Fibroblast of skin of left biceps (primary cell): Measurements from ENCODE around the gene OTOP3.
"Not testable (repeated sequence)": the region's sequence is repeated elsewhere in the genome, so short reads cannot be mapped to it uniquely, and the experiment has no call there.

Experiments used
- DNase-seq, 2 experiments: peaks; one replicate each; pipeline ENCODE4 v3.0.0-alpha.2; 2013; ENCODE audit warnings: low read depth in 2 of 2

Gene OTOP3

DNA sequence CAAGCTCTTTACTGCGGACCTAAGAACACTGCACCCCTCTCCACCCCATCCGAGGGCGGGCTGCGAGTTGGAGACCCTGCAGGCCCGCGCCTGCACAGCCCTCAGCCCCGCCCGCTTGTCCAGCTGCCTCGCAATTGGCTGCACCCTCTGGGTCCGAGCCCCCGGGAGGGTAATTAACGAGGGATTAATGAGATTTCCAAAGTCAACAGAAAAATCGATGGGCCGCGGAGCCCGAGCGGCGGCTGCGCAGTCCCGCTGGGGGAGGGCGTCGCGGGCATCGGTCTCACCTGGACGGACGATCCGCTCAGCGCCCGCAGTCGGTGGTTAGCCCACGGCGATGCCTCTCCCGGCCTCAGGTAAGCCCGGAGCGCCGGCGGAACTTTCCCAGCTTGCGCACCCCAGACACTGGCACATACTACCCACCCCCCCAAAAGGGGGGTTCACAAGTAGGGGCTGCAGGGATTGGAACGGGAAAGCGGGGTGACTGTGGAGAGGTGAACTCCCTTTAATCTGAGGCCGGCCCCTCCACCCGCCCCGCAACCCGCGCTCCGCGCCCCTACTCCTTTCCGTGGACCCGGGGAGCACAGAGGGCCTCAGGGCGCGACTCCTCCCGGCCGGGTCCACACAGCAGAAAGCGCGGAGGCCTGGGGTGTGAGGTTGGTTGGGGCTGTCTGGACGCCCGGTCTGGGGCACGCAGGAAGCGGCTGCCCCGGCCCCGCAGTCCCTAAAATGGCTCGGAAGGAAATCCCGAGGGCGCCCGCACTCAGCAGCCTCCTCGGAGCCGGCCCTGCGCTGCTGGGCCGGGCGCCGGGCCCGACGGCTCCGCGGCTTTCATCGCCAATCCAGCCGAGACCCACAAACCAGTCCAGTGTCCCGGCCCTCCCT, at the start of gene OTOP3:
TSS of gene OTOP3 (plus strand) at position 314 of the 885 bp plus-strand sequence. CDS start at position 338, 24 bp downstream.
- no peak for DNase-seq

- no peak for DNase-seq
Measured at GRCh38 chr17:74888469-74888868, 47.2 kb upstream of the OTOP3 start.

GRCh38 chr17:74890554-74890953, 45.1 kb upstream of the OTOP3 start:
- no peak for DNase-seq

GRCh38 chr17:74892013-74892841, 43.5 kb upstream of the OTOP3 start:
- no peak for DNase-seq

GRCh38 chr17:74892974-74893911, 42.5 kb upstream of the OTOP3 start, which contains the start of gene FADS6:
Gene FADS6, minus strand, starts transcription at chr17:74893633. Its CDS starts 38 bp downstream, at chr17:74893595.
- DNase-seq = no peak

GRCh38 chr17:74893936-74894671, 41.6 kb upstream of the OTOP3 start:
- DNase-seq = no peak

DNA sequence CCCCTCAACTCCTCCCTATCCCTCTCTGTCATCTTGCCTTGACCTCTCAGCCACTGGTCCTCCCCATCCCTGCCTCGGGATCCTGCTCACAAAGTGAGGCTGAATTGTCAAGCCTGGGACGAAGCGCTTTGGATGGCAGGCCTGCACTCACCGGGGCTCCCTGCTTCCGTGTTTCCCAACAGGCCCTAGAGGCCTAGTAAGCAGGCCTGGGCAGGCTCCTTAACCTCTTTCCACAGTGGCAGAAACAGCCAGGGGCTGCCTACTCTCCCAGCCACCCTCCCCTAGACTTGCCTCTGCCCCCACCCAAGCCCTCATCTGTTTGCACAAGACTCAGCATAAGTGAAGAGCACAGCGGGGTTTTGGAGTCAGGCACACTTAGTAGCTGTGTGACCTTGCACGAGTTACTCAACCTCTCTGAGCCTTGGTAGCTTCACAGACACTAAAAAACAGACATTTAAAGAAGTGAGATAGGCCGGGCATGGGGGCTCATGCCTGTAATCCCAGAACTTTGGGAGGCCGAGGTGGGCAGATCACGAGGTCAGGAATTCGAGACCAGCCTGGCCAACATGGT, 37.2 kb upstream of the OTOP3 start:
- DNase-seq = no peak

- DNase-seq = no peak
Measured at GRCh38 chr17:74900208-74900607, 35.5 kb upstream of the OTOP3 start.

- no peak for DNase-seq
Measured at GRCh38 chr17:74901353-74902135, 34.2 kb upstream of the OTOP3 start.

DNA sequence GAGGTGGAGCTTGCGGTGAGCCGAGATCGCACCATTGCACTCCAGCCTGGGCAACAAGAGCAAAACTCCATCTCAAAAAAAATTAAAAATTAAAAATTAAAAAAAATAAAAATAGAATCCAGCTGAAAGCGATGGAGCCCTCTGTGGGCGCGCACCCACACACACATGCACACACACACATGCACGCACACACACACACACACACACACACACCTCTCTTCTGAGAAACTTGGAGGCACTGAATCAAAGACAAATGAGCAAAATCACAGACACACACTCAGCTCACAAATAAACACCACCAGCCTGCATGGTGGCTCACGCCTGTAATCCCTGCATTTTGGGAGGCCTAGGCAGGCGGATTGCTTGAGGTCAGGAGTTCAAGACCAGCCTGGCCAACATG, 32.7 kb upstream of the OTOP3 start:
- DNase-seq = no peak

DNA sequence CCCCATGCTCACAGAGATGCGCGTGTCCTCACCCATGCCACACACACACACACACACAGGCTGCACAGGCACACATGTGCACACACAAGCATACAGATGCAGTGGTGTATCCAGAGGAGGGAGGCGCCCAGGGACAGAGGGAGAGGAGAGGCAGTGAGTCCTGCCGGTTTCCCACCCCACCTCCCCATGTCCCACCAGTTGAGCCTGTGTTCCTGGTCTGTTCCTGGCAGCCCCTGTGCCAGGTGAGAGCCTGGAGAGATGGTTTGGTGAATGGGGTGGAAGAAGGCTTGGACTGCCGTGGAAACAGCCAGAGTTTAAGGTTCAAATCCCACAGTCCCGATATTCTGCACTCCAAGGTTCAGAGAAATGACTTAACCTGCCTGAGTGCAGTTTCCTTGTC, 32.0 kb upstream of the OTOP3 start:
- no peak for DNase-seq

DNA sequence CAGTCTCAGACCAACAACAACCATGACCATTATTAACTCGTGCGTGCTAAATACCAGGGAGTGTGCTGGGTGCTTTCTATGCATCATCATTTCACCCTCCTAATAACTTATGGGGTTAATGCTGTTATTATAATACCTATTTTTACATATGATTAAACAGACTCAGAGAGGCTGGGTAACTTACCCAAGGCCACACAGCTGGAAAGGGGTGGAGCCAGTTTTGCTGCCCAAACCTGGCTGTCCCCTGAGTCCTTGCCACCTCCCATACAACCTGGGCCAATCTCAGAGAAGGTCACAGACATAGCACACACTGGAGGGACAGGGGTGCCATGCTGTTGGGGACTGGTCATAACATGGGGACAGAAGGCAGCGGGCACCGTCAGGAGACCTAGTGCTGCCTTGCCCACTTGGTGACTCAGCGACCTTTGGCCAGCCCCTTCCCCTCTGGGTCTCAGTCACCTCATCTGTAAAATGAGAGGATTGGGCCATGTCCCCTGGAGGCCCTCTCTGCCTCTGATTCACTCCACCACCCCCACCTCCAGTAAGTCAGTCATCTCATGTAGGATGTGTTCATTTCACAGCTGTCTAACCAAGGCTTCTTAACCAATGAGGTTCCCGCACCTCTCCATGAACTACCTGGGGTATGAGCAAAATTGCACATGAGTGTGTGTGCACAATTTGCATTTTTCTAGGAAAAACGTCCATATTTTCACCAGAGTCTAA, 30.9 kb upstream of the OTOP3 start:
- no peak for DNase-seq

DNA sequence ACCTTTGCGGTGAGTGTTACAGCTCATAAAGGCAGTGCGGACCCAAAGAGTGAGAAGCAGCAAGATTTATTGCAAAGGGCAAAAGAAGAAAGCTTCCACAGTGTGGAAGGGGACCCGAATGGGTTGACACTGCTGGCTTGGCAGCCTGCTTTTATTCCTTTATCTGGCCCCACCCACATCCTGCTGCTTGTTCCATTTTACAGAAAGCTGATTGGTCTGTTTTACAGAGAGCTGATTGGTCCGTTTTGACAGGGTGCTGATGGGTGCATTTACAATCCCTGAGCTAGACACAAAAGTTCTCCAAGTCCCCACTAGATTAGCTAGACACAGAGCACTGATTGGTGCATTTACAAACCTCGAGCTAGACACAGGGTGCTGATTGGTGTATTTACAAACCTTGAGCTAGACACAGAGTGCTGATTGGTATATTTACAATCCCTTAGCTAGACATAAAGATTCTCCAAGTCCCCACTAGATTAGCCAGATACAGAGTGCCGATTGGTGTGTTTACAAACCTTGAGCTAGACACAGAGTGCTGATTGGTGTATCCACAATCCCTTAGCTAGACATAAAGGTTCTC, 29.4 kb upstream of the OTOP3 start:
- DNase-seq = not testable (repeated sequence)

DNA sequence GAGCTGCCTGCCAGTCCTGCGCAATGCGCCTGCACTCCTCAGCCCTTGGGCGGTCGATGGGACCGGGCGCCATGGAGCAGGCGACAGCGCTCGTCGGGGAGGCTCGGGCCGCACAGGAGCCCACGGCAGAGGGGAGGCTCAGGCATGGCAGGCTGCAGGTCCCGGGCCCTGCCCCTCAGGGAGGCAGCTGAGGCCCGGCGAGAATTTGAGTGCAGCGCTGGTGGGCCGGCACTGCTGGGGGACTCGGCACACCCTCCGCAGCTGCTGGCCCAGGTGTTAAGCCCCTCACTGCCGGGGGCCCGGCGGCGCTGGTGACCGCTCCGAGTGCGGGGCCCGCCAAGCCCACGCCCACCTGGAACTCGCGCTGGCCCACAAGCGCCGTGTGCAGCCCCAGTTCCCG, 28.7 kb upstream of the OTOP3 start:
- no peak for DNase-seq

DNA sequence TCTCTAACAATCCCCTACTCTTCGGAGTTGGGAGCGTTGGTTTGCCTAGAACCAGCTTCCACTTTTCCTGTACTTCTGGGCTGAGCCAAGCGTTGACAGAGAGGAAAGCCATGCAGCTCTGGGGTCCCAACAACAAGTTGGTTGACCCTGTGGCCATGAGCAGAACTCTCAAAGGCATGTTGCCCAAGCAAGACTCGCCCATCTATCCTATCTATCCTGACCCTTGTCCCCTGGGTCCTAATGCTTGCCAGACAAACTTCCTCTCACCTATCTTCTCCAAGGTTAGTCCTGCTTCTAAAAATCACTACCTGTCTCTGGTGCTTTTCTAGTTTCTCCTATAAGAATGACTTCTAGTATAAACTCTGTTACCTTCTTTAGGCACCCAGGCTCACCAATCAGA, 26.6 kb upstream of the OTOP3 start:
- not testable (repeated sequence) for DNase-seq

DNA sequence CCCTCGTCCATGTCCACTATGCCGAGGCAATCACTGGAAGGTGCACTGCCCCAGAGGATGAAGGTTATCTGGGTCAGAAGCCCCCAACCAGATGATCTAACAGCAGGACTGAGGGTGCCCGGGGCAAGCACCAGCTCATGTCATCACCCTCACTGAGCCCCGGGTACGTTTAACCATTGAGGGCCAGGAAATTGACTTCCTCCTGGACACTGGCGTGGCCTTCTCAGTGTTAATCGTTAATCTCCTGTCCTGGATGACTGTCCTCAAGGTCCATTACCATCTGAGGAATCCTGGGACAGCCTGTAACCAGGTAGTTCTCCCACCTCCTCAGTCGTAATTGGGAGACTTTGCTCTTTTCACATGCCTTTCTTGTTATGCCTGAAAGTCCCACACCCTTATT, 24.3 kb upstream of the OTOP3 start:
- DNase-seq = not testable (repeated sequence)

DNA sequence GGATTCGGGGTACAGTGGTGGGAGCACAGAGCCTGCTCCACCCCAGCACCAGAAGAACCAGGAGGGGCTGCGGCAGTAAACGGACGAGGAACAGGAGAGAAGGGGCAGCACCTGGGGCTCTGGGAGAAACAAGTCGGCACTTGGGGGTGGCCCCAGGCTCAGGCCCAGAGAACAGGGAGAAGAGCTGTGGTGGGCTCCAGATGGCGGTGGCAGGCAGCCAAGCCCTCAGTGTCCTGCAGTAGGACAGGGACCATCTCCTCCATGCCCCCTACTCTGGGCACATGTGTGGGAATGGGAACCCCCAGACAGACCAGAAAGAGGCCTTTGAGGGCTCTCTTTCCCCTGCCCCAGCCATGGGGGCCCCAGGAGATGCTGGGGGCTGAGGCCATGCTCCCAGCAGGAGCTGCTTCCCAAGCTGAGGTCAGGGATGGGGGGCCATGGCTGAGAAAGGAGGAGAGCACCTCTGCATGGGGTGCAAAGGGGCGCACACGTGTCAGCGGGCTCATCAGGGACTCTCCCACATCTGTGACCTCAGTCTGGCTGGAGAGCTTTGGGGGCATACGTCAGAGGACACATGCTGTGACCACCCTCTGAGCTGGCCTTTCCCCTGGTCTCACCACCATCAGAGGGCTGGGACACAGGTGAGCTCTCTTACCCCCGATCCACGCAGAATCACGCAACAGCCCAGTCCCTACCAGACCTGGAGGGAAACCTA, 19.4 kb upstream of the OTOP3 start:
- DNase-seq = no peak

- no peak for DNase-seq
Measured at GRCh38 chr17:74916851-74917199, 18.9 kb upstream of the OTOP3 start.
